Activated CD4-positive, alpha-beta T cell treated with anti-CD3 and anti-CD28 coated beads for 4 hours (primary cell): ENCODE results near the gene PARP2.
"Not testable (repeated sequence)": the region's sequence is repeated elsewhere in the genome, so short reads cannot be mapped to it uniquely, and the experiment has no call there.

ENCODE experiments used
- DNase-seq, 2 donors: peaks; one replicate each; pipeline ENCODE4 v3.0.0-alpha.2; 2020

The PARP2 gene

GRCh38 chr14:20343092-20343861, at the start of gene PARP2:
TSS of gene PARP2 (plus strand) at chr14:20343635. CDS start at chr14:20343642, 7 bp downstream.
- DNase-seq = peak; percentile 89

- DNase-seq = no peak
These were observed 48.8 kb upstream of the PARP2 start for GRCh38 chr14:20294636-20295035.

GRCh38 chr14:20295067-20295466, 48.4 kb upstream of the PARP2 start:
- DNase-seq = no peak

GRCh38 chr14:20302042-20302755, 41.2 kb upstream of the PARP2 start:
- no peak for DNase-seq

GRCh38 chr14:20305265-20306078, 38.0 kb upstream of the PARP2 start, which contains the start of gene TTC5:
TSS of gene TTC5 (minus strand) at chr14:20305951. CDS start at chr14:20305937, 14 bp downstream.
- DNase-seq = peak; percentile 80 to 91

GRCh38 chr14:20306079-20306423, 37.4 kb upstream of the PARP2 start:
- no peak for DNase-seq

- no peak for DNase-seq
These were observed 29.4 kb upstream of the PARP2 start for GRCh38 chr14:20314026-20314425.

- DNase-seq = no peak
These were observed 25.7 kb upstream of the PARP2 start for GRCh38 chr14:20317720-20318119.

GRCh38 chr14:20327005-20327869, 16.2 kb upstream of the PARP2 start:
- peak in 1 of 2 donors; percentile 42 for DNase-seq

GRCh38 chr14:20328705-20329104, 14.7 kb upstream of the PARP2 start:
- no peak for DNase-seq

- no peak for DNase-seq
These were observed 14.1 kb upstream of the PARP2 start for GRCh38 chr14:20329355-20329754.

GRCh38 chr14:20331053-20331613, 12.3 kb upstream of the PARP2 start:
- DNase-seq = no peak

GRCh38 chr14:20332431-20332787, 11.0 kb upstream of the PARP2 start:
- DNase-seq = no peak

GRCh38 chr14:20332788-20333493, 10.5 kb upstream of the PARP2 start, which contains the start of gene CCNB1IP1:
TSS of gene CCNB1IP1 (minus strand) at chr14:20333279. CDS start at chr14:20316523, 16,756 bp downstream.
- peak; percentile 51 to 56 for DNase-seq

GRCh38 chr14:20333494-20333841, 10.0 kb upstream of the PARP2 start:
- DNase-seq = no peak

GRCh38 chr14:20334017-20334416, 9.4 kb upstream of the PARP2 start:
- no peak for DNase-seq

GRCh38 chr14:20341032-20341431, 2.4 kb upstream of the PARP2 start:
- DNase-seq = not testable (repeated sequence)

GRCh38 chr14:20341646-20342045, 1.8 kb upstream of the PARP2 start:
- DNase-seq = no peak

GRCh38 chr14:20343862-20344220, 406 bp downstream of the PARP2 start:
- no peak for DNase-seq

GRCh38 chr14:20345366-20345765, 1.9 kb downstream of the PARP2 start:
- no peak for DNase-seq

- DNase-seq = no peak
These were observed 3.3 kb downstream of the PARP2 start for GRCh38 chr14:20346713-20347112.

GRCh38 chr14:20347747-20348146, 4.3 kb downstream of the PARP2 start:
- no peak for DNase-seq
